KMS-11 (cell line): Measurements from ENCODE around the gene PDE11A.

Experiments
- H2AFZ ChIP-seq: fragments of 200-600 bp; sonication (generic); 2 replicates; pipeline ENCODE4 v1.6.1; 2016; ENCODE audit warnings: antibody characterized with exemption, mixed run types, low read depth
- H3K27ac ChIP-seq: fragments of 200-600 bp; sonication (generic); 2 replicates; pipeline ENCODE4 v1.6.1; 2016; ENCODE audit warnings: mild to moderate bottlenecking, mixed run types
- H3K27me3 ChIP-seq: fragments of 200-600 bp; sonication (generic); 2 replicates; pipeline ENCODE4 v1.6.1; 2017; ENCODE audit warnings: mild to moderate bottlenecking, low read depth, mixed run types, moderate library complexity; ENCODE audit not compliant: insufficient read depth
- H3K36me3 ChIP-seq: fragments of 200-600 bp; sonication (generic); 2 replicates; pipeline ENCODE4 v1.6.1; 2017; ENCODE audit warnings: mild to moderate bottlenecking, mixed run types; ENCODE audit not compliant: insufficient read depth
- H3K4me1 ChIP-seq: fragments of 200-600 bp; sonication (generic); 2 replicates; pipeline ENCODE4 v1.6.1; 2016; ENCODE audit warnings: mild to moderate bottlenecking, low read depth, mixed run types; ENCODE audit not compliant: poor library complexity, severe bottlenecking
- H3K4me2 ChIP-seq: fragments of 200-600 bp; sonication (generic); 2 replicates; pipeline ENCODE4 v1.7.0; 2016; ENCODE audit warnings: mild to moderate bottlenecking, mixed run types
- H3K4me3 ChIP-seq: fragments of 200-600 bp; sonication (generic); IDR thresholded peaks from 2 replicates; pipeline ENCODE4 v1.6.1; 2017; ENCODE audit warnings: low read depth, low read length, mixed read lengths; ENCODE audit not compliant: insufficient read depth
- H3K79me2 ChIP-seq: fragments of 200-600 bp; sonication (generic); 2 replicates; pipeline ENCODE4 v1.6.1; 2016; ENCODE audit warnings: low read depth, mixed run types; ENCODE audit not compliant: insufficient read depth
- H3K9ac ChIP-seq: fragments of 200-600 bp; sonication (generic); 2 replicates; pipeline ENCODE4 v1.6.1; 2016; ENCODE audit warnings: mild to moderate bottlenecking, mixed run types
- H4K20me1 ChIP-seq: fragments of 200-600 bp; sonication (generic); 2 replicates; pipeline ENCODE4 v1.6.1; 2016; ENCODE audit warnings: mild to moderate bottlenecking, mixed run types; ENCODE audit not compliant: insufficient read depth
- TF ChIP-seq, protein P1 (sequence below): fragments of 200-600 bp; sonication (generic); conservative IDR thresholded peaks from 2 replicates; pipeline ENCODE4 v1.6.1; 2017; ENCODE audit warnings: low read depth, mild to moderate bottlenecking, antibody characterized with exemption, low read length, moderate library complexity, mixed read lengths

The PDE11A gene

GRCh38 chr2:177703159-177703558 lies 369.4 kb downstream of the PDE11A start:
- Histone ChIP-seq H2AFZ (no peak overlapping the region), H3K27me3 (no peaks in the 10 kb centered on the region), H3K27ac (no peak overlapping the region), H3K9ac (no peak overlapping the region), H3K4me2 (no peak overlapping the region), H3K79me2 (no peaks in the 10 kb centered on the region), H3K4me3 (no peak overlapping the region), H4K20me1 (no peaks in the 10 kb centered on the region), H3K4me1 (no peaks in the 10 kb centered on the region), H3K36me3 (no peaks in the 10 kb centered on the region)
- TF ChIP-seq, protein P1, sequence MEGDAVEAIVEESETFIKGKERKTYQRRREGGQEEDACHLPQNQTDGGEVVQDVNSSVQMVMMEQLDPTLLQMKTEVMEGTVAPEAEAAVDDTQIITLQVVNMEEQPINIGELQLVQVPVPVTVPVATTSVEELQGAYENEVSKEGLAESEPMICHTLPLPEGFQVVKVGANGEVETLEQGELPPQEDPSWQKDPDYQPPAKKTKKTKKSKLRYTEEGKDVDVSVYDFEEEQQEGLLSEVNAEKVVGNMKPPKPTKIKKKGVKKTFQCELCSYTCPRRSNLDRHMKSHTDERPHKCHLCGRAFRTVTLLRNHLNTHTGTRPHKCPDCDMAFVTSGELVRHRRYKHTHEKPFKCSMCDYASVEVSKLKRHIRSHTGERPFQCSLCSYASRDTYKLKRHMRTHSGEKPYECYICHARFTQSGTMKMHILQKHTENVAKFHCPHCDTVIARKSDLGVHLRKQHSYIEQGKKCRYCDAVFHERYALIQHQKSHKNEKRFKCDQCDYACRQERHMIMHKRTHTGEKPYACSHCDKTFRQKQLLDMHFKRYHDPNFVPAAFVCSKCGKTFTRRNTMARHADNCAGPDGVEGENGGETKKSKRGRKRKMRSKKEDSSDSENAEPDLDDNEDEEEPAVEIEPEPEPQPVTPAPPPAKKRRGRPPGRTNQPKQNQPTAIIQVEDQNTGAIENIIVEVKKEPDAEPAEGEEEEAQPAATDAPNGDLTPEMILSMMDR, result no peak

DNA sequence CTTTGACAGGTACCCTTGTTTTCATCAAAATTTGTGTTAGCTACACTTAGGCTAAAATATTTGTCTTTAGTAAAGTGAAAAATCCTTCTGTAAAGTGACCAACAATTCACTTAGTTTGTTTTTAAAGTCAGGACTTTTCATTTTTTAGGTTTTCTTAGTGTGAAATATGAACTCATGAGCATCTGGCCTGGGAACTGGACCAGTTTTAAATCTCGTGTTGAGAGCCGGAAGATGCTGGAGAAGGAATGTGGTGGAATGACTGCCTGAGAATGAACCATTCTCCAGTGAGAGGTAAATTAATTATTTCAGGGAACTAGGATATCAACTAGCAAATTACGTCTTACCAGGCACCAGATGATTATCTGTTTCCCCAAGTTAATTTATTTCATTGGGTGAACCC lies 374.3 kb downstream of the PDE11A start:
- Histone ChIP-seq H4K20me1 (no peaks in the 10 kb centered on the region), H3K4me3 (no peak overlapping the region), H3K79me2 (no peaks in the 10 kb centered on the region), H3K36me3 (no peaks in the 10 kb centered on the region), H3K27ac (no peak overlapping the region), H3K9ac (no peak overlapping the region), H2AFZ (no peak overlapping the region), H3K27me3 (no peaks in the 10 kb centered on the region), H3K4me2 (no peak overlapping the region), H3K4me1 (no peaks in the 10 kb centered on the region)
- TF ChIP-seq, protein P1, result no peak

DNA sequence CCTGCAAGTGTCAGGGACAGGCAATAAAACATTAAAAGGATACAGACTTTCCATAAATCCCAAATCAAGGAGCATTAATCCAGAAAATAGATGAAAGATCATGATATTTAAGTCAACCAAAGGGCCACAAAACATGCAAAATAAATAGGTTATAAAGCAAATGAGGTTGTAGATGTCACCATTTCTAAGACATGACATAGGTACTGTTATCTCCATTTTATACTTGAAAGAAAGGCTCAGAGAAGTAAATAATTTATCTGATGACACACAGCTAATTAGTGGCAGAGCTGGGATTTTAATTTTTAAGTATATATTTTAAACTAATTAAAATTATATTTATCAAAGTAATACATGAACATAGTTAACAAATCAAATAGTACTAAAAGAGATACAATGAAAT lies 378.2 kb downstream of the PDE11A start:
- Histone ChIP-seq H3K79me2 (no peaks in the 10 kb centered on the region), H4K20me1 (no peaks in the 10 kb centered on the region), H2AFZ (no peak overlapping the region), H3K4me3 (no peak overlapping the region), H3K27ac (no peak overlapping the region), H3K4me1 (no peaks in the 10 kb centered on the region), H3K4me2 (no peak overlapping the region), H3K36me3 (no peaks in the 10 kb centered on the region), H3K9ac (no peak overlapping the region), H3K27me3 (no peaks in the 10 kb centered on the region)
- TF ChIP-seq, protein P1, result no peak

DNA sequence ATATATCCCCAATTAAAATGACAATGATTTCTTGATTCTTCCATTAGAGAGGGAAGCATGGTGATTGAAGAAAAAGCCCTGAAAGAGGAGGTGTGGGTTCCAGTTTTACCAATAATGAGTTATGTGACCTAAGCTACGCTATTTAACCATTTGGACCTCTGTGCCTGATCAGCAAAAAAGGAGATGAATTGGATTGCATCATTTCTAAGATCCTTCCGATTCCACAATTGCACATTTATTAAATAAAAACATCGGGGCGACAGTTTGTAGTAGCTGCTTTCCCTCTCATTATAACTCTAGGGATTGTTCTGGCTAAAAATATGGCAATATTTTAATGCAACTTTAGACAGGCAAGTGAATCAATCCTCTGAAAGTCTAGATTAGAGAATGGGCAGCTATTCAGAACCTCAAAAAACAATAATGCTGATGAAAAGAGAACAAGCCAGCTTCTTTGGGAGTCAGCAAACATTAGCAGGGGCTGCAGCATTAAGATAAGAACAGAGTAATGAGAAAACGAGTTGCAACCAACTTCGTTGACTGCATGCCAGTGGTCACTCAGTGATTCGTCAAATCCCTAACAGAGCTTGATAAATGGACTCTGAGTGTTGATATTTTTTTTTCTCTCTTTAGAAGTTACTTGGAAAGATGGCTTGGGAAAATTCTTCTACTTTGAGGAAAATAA lies 378.8 kb downstream of the PDE11A start:
- H3K36me3 ChIP-seq, result no peaks in the 10 kb centered on the region
- no peaks in the 10 kb centered on the region for H3K27me3 ChIP-seq
- no peaks in the 10 kb centered on the region for H4K20me1 ChIP-seq
- no peaks in the 10 kb centered on the region for H3K79me2 ChIP-seq
- no peak overlapping the region for H3K4me2 ChIP-seq
- no peak overlapping the region for H3K4me3 ChIP-seq
- TF ChIP-seq, protein P1, result no peak
- H3K27ac ChIP-seq, result no peak overlapping the region
- H3K4me1 ChIP-seq, result no peaks in the 10 kb centered on the region
- H2AFZ ChIP-seq, result no peak overlapping the region
- no peak overlapping the region for H3K9ac ChIP-seq
